Measurements from ENCODE around the gene STARD7.
"Not testable (repeated sequence)": the region's sequence is repeated elsewhere in the genome, so short reads cannot be mapped to it uniquely, and the experiment has no call there.

The STARD7 gene

GRCh38 chr2:96142217-96143113, 66.2 kb downstream of the STARD7 start:
- TF ChIP-seq CTCF (IDR thresholded peaks at IDR 0.05; ENCODE audit: low read depth, low read length), result no peak
- in situ Hi-C loops (cut with HindIII; ENCODE audit: low sequenced_read_pairs), result no loop called here
- no peak for DNase-seq (ENCODE audit: low read depth, low spot score)
- no peak overlapping the region for H3K4me3 ChIP-seq (ENCODE audit: low read depth, low read length)

DNA sequence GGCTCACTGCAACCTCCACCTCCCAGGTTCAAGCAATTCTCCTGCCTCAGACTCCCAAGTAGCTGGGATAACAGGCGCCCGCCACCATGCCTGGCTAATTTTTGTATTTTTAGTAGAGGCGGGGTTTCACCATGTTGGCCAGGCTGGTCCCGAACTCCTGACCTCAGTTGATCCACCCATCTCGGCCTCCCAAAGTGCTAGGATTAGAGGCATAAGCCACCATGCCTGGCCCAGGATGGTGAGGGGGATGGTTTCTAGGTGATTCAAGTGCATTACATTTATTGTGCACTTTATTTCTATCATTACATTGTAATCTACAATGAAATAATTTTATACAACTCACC, 67.0 kb downstream of the STARD7 start:
- H3K4me3 ChIP-seq (ENCODE audit: low read depth, low read length); in situ Hi-C loops (cut with HindIII; ENCODE audit: low sequenced_read_pairs); DNase-seq (ENCODE audit: low read depth, low spot score): not testable (repeated sequence)

DNA sequence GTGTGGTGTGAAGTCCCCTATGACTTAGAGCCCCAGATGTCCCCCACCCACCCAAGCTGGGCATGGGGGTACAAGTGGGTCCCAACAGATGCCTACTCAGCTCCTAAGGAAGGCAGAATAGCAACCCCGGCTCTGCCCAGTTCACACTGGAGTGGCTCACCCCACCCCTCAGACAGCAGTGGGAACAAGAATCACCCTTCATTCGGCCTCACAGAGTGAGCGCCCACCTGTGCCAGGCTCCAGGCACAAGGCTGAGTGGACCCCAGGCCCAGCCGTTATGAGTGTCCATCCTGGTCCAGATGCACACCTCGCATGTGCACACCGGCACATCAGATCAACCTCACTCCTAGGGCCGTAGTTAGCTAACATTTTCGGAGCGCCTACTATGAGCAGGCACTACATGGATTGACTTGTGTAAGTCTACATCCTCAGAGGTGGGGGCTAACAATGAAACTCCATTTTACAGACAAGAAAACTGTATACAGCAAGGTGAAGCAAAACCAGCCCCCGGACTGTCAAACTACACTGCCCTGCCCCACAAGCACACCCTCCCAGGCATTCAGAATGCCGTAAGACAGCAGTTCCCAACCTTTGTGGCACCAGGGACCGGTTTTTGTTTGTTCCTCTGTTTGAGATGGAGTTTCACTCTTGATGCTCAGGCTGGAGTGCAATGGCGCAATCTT, 67.5 kb downstream of the STARD7 start:
- no peak for DNase-seq (ENCODE audit: low read depth, low spot score)
- TF ChIP-seq CTCF (IDR thresholded peaks at IDR 0.05; ENCODE audit: low read depth, low read length), result no peak
- in situ Hi-C loops (cut with HindIII; ENCODE audit: low sequenced_read_pairs), result no loop called here
- no peak overlapping the region for H3K4me3 ChIP-seq (ENCODE audit: low read depth, low read length)

DNA sequence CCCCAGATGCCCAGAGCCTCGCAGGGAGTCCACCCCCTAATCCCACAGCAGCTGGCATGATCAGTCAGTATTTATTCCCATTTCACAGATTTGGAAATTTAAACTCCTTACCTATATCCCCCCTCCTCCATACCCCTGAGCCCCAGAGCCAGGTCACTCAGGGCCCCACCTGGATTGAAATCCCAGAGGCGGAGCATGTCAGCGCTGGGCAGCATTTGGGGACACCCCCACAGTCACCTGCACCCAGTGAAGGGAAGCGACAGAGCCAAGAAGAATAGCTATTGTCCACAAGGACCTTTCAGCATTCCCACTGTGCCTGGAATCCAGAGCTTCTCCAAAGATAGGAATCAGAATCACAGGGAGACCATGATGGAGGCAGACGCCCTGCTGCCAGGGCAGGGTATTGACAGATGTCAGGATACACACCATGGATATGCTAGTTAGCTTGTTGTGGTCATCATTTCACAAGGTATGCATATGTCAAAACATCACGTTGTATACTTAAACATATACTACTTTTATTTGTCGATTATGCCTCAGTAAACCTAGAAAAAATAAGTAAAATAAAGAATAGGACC, 69.4 kb downstream of the STARD7 start:
- in situ Hi-C loops (cut with HindIII; ENCODE audit: low sequenced_read_pairs), result no loop called here
- DNase-seq (ENCODE audit: low read depth, low spot score), result no peak
- TF ChIP-seq CTCF (IDR thresholded peaks at IDR 0.05; ENCODE audit: low read depth, low read length), result no peak
- H3K4me3 ChIP-seq (ENCODE audit: low read depth, low read length), result no peak overlapping the region

GRCh38 chr2:96138179-96139145, 70.2 kb downstream of the STARD7 start, which contains the start of gene ASTL:
ASTL (minus strand) TSS chr2:96138502; CDS start chr2:96138436, 66 bp downstream.
- in situ Hi-C loops (cut with HindIII; ENCODE audit: low sequenced_read_pairs), result no loop called here
- H3K4me3 ChIP-seq (ENCODE audit: low read depth, low read length), result no peak within 1 kb of the TSS
- DNase-seq (ENCODE audit: low read depth, low spot score), result peak; percentile 16
- peak; percentile 74 for TF ChIP-seq CTCF (IDR thresholded peaks at IDR 0.05; ENCODE audit: low read depth, low read length)

DNA sequence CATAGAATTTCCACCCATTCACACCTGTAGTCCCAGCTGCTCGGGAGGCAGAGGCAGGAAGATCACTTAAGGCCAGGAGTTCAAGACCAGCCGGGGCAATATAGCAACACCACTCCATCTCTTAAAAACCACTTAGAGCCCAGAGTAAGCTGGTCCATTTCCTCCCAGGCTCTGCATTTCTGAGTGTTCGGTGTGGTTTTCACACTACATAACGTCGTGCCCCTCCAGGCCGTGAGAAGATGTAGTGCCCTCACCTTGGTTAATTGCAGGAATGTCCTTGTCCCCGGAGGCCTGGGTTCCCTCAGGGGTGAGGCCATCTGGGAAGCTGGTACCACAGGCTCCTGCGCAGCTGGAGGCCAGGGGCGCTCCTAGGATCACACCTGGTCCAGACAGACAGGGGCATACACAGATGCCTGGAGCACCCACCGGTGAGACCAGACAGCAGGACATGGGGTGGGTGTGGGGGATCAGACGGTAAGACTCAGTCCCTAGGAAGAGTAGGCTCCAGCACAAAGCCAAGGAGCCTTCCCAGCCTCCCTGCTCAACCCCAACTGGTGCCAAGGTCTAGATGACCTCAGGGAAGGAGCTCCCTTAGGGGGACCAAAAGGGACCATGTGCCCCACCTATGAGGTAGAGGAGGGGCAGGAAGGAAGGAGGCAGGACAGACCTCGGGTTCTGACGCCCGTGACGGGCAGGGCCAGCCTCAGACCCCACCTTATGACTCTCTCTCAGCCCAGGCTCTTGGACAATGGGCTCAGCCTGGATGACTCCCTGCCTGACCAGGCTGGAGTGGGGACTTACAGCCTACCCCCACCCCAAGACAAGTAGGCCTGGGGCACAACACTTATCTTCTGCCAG, 71.1 kb downstream of the STARD7 start:
- DNase-seq (ENCODE audit: low read depth, low spot score), result no peak
- no peak for TF ChIP-seq CTCF (IDR thresholded peaks at IDR 0.05; ENCODE audit: low read depth, low read length)
- in situ Hi-C loops (cut with HindIII; ENCODE audit: low sequenced_read_pairs), result no loop called here
- H3K4me3 ChIP-seq (ENCODE audit: low read depth, low read length), result no peak overlapping the region

All from astrocyte of the spinal cord (primary cell).